Tracheal epithelial cell (primary cell): ENCODE results near the gene INPPL1. TPM values are rescaled to one million over a fixed set of nuclear protein-coding genes. Genes with fewer than 3 reads are reported as not detected.

Experiments used
- total RNA-seq: library from RNA; depleted of rRNA; stranded (reverse); fragments of >200 nt; gene quantifications from 2 replicates; pipeline ENCODE4 v1.2.1, GENCODE V29; 2014

Gene INPPL1
- total RNA-seq: 18.1 and 28.9 TPM in 2 replicates

GRCh38 chr11:72224564-72225410 lies at the start of gene INPPL1:
Gene INPPL1, plus strand, starts transcription at chr11:72224767. Its CDS starts 218 bp downstream, at chr11:72224985.

GRCh38 chr11:72191961-72192381 lies 32.6 kb upstream of the INPPL1 start, which contains the start of gene FOLR1:
Gene FOLR1, plus strand, starts transcription at chr11:72192140. Its CDS starts 34 bp downstream, at chr11:72192174.

GRCh38 chr11:72216638-72217037 lies 7.9 kb upstream of the INPPL1 start, which contains the start of gene FOLR2:
Gene FOLR2, plus strand, starts transcription at chr11:72216794. Its CDS starts 1,791 bp downstream, at chr11:72218585.

GRCh38 chr11:72244060-72244360 lies 19.4 kb downstream of the INPPL1 start, which contains the start of gene PHOX2A:
Gene PHOX2A, minus strand, starts transcription at chr11:72244176. Its CDS starts 172 bp downstream, at chr11:72244004.

Other genes starting within 250 kb of the INPPL1 start
- 0.24 and 0.64 TPM in 2 replicates for gene IL18BP, start 225.9 kb upstream of the INPPL1 start, total RNA-seq
- 53.3 and 90.4 TPM in 2 replicates for gene NUMA1, start 144.2 kb upstream of the INPPL1 start, total RNA-seq
- gene LRRC51, start 143.9 kb upstream of the INPPL1 start, total RNA-seq: 3.2 and 4.8 TPM in 2 replicates
- 81.2 and 103 TPM in 2 replicates for gene LAMTOR1, start 121.5 kb upstream of the INPPL1 start, total RNA-seq
- not detected in 2 replicates for gene TOMT, start 118.8 kb upstream of the INPPL1 start, total RNA-seq
- gene ANAPC15, start 112.1 kb upstream of the INPPL1 start, total RNA-seq: 14.3 and 15.2 TPM in 2 replicates
- 10.7 and 14.2 TPM in 2 replicates for gene FOLR3, start 89.0 kb upstream of the INPPL1 start, total RNA-seq
- 2.1 and 5.3 TPM in 2 replicates for gene FOLR1, start 32.6 kb upstream of the INPPL1 start, total RNA-seq
- gene FOLR2, start 8.0 kb upstream of the INPPL1 start, total RNA-seq: not detected in 2 replicates
- not detected in 2 replicates for gene PHOX2A, start 19.4 kb downstream of the INPPL1 start, total RNA-seq
- 34.7 and 49.4 TPM in 2 replicates for gene CLPB, start 209.8 kb downstream of the INPPL1 start, total RNA-seq